ENCODE results near the gene ZFPM1. TPM values are rescaled to one million over a fixed set of nuclear protein-coding genes. Genes with fewer than 3 reads are reported as not detected.

Gene ZFPM1
- total RNA-seq, 1 donor from 2014 or later = 19.3 TPM

- Mint-ChIP-seq H3K27ac (no peak overlapping the region), H3K9me3 (no peaks in the 10 kb centered on the region), H3K4me1 (no peaks in the 10 kb centered on the region), H3K27me3 (peaks cover 10% of the 10 kb centered on the region), H3K36me3 (ENCODE audit: low read depth) (no peaks in the 10 kb centered on the region), H3K4me3 (no peak overlapping the region)
- DNase-seq = no peak
- intact Hi-C loops (cut with micrococcal nuclease) = no loop called here
Measured at GRCh38 chr16:88423448-88423850, 29.6 kb upstream of the ZFPM1 start.

DNA sequence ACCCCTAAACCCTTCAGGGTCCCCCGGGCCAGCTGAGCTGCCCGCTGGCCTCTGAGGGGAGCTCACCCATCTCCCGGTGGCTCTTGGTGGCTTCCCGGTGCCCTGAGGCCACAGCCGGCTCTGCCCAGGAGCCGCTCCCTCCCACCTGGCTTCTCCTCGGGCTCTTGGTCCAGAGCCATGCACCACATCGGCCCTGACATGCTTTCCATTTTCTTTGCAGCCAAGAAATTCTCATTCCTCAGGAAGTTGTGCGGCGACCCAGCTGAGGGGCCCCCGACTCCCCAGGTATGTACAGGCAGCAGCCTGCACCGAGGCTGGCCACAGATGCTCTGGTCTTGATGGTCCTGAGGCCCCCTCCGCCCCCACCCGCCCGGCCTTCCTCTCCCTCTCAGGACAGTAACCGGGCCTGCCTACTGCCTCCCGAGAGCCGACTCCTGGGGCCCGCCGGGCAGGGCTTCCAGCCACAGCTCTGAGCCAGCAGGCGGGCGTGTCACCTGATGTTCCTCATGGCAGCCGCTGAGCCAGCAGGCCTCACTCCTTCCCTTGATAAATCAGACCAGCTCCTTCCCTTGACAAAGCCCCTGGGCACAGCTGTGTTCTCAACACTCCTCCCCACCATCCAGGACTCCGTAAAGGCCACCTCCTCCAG is 28.4 kb upstream of the ZFPM1 start:
- peaks cover 11% of the 10 kb centered on the region for H3K27me3 Mint-ChIP-seq
- DNase-seq = no peak

GRCh38 chr16:88426018-88426417 is 27.1 kb upstream of the ZFPM1 start:
- H3K27ac Mint-ChIP-seq = no peak overlapping the region
- no peaks in the 10 kb centered on the region for H3K9me3 Mint-ChIP-seq
- intact Hi-C loops (cut with micrococcal nuclease) = no loop called here

More for the DNA sequence above, 28.4 kb upstream of the ZFPM1 start:
- Mint-ChIP-seq H3K4me3 (no peak overlapping the region), H3K27ac (no peak overlapping the region), H3K4me1 (no peaks in the 10 kb centered on the region), H3K9me3 (no peaks in the 10 kb centered on the region), H3K36me3 (ENCODE audit: low read depth) (no peaks in the 10 kb centered on the region)
- intact Hi-C loops (cut with micrococcal nuclease) = no loop called here

GRCh38 chr16:88427376-88427775 is 25.7 kb upstream of the ZFPM1 start:
- Mint-ChIP-seq H3K36me3 (ENCODE audit: low read depth) (no peaks in the 10 kb centered on the region), H3K4me3 (no peak overlapping the region), H3K27ac (no peak overlapping the region), H3K4me1 (peaks cover 2% of the 10 kb centered on the region), H3K9me3 (no peaks in the 10 kb centered on the region), H3K27me3 (peaks cover 20% of the 10 kb centered on the region)
- no peak for DNase-seq
- intact Hi-C loops (cut with micrococcal nuclease) = no loop called here

More at GRCh38 chr16:88426018-88426417, 27.1 kb upstream of the ZFPM1 start:
- no peak overlapping the region for H3K4me3 Mint-ChIP-seq
- H3K36me3 Mint-ChIP-seq (ENCODE audit: low read depth) = no peaks in the 10 kb centered on the region
- H3K4me1 Mint-ChIP-seq = no peaks in the 10 kb centered on the region
- DNase-seq = no peak
- peaks cover 13% of the 10 kb centered on the region for H3K27me3 Mint-ChIP-seq

GRCh38 chr16:88428156-88428555 is 24.9 kb upstream of the ZFPM1 start:
- H3K36me3 Mint-ChIP-seq (ENCODE audit: low read depth) = no peaks in the 10 kb centered on the region
- DNase-seq = no peak
- H3K27me3 Mint-ChIP-seq = peaks cover 20% of the 10 kb centered on the region
- no peak overlapping the region for H3K4me3 Mint-ChIP-seq
- H3K27ac Mint-ChIP-seq = no peak overlapping the region
- H3K9me3 Mint-ChIP-seq = no peaks in the 10 kb centered on the region
- H3K4me1 Mint-ChIP-seq = peaks cover 2% of the 10 kb centered on the region
- intact Hi-C loops (cut with micrococcal nuclease) = no loop called here

- H3K27me3 Mint-ChIP-seq = peaks cover 20% of the 10 kb centered on the region
- DNase-seq = no peak
- no peak overlapping the region for H3K27ac Mint-ChIP-seq
- no peak overlapping the region for H3K4me3 Mint-ChIP-seq
- H3K36me3 Mint-ChIP-seq (ENCODE audit: low read depth) = no peaks in the 10 kb centered on the region
- intact Hi-C loops (cut with micrococcal nuclease) = no loop called here
- H3K4me1 Mint-ChIP-seq = peaks cover 2% of the 10 kb centered on the region
- H3K9me3 Mint-ChIP-seq = no peaks in the 10 kb centered on the region
Measured at GRCh38 chr16:88428616-88429386, 24.3 kb upstream of the ZFPM1 start.

- no peaks in the 10 kb centered on the region for H3K9me3 Mint-ChIP-seq
- intact Hi-C loops (cut with micrococcal nuclease) = loop anchor here (10.0 kb wide), 1 partner anchor 655 kb away; no protein-coding TSS in a partner anchor
- peak overlapping the region; percentile 25 for H3K27ac Mint-ChIP-seq
- DNase-seq = no peak
- H3K27me3 Mint-ChIP-seq = peaks cover 15% of the 10 kb centered on the region
- peak overlapping the region; percentile 68 for H3K4me3 Mint-ChIP-seq
- H3K36me3 Mint-ChIP-seq (ENCODE audit: low read depth) = no peaks in the 10 kb centered on the region
- peaks cover 2% of the 10 kb centered on the region for H3K4me1 Mint-ChIP-seq
Measured at GRCh38 chr16:88429387-88430184, 23.5 kb upstream of the ZFPM1 start.

- no peak for DNase-seq
- Mint-ChIP-seq H3K4me1 (peaks cover 2% of the 10 kb centered on the region), H3K27ac (no peak overlapping the region), H3K36me3 (ENCODE audit: low read depth) (no peaks in the 10 kb centered on the region), H3K27me3 (peaks cover 12% of the 10 kb centered on the region), H3K9me3 (no peaks in the 10 kb centered on the region), H3K4me3 (peak overlapping the region; percentile 68)
- intact Hi-C loops (cut with micrococcal nuclease) = loop anchor here (10.0 kb wide), 1 partner anchor 655 kb away; no protein-coding TSS in a partner anchor
Measured at GRCh38 chr16:88430185-88430523, 22.9 kb upstream of the ZFPM1 start.

- Mint-ChIP-seq H3K4me1 (peaks cover 2% of the 10 kb centered on the region), H3K36me3 (ENCODE audit: low read depth) (no peaks in the 10 kb centered on the region), H3K27ac (no peak overlapping the region), H3K4me3 (peak overlapping the region; percentile 68), H3K9me3 (no peaks in the 10 kb centered on the region), H3K27me3 (peaks cover 10% of the 10 kb centered on the region)
- peak; percentile 82 for DNase-seq
- intact Hi-C loops (cut with micrococcal nuclease) = loop anchor here (10.0 kb wide), 1 partner anchor 656 kb away; no protein-coding TSS in a partner anchor
Measured at GRCh38 chr16:88430524-88431446, 22.3 kb upstream of the ZFPM1 start.

DNA sequence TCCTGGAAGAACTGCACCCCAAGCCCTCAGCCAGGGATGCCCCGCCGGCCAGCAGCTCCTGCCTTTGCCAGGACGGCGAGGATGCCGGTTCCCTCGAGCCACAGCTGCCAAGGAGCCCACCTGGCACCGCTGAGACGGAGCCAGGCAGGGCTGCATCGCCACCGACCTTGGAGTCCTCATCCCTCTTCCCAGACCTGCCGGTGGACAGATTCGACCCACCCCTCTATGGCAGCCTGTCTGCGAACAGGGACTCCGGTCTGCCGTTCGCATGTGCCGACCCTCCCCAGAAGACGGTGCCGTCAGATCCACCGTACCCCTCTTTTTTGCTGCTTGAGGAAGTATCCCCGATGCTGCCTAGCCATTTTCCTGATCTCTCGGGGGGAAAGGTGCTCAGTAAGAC is 21.4 kb upstream of the ZFPM1 start:
- H3K36me3 Mint-ChIP-seq (ENCODE audit: low read depth) = no peaks in the 10 kb centered on the region
- intact Hi-C loops (cut with micrococcal nuclease) = loop anchor here (10.0 kb wide), 1 partner anchor 657 kb away; no protein-coding TSS in a partner anchor

DNA sequence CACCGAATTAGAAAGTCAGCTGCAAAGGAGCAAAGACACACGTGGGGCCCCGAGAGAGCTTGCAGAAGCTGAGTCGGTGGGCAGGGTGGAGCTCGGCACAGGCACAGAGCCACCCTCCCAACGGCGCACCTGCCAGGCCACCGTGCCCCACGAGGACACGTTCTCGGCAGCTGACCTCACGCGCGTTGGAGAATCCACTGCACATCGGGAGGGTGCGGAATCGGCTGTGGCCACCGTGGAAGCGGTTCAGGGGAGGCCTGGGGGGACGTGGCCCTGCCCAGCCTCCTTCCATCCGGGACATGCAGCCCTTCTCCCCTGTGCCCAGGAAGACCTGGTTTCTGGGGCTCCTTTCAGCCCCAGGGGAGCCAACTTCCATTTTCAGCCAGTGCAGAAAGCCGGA is 20.9 kb upstream of the ZFPM1 start:
- Mint-ChIP-seq H3K27me3 (peaks cover 10% of the 10 kb centered on the region), H3K9me3 (no peaks in the 10 kb centered on the region), H3K27ac (no peak overlapping the region), H3K4me3 (no peak overlapping the region), H3K4me1 (peaks cover 2% of the 10 kb centered on the region), H3K36me3 (ENCODE audit: low read depth) (no peaks in the 10 kb centered on the region)
- intact Hi-C loops (cut with micrococcal nuclease) = loop anchor here (10.0 kb wide), 1 partner anchor 657 kb away; no protein-coding TSS in a partner anchor
- no peak for DNase-seq

More for the DNA sequence above, 21.4 kb upstream of the ZFPM1 start:
- Mint-ChIP-seq H3K4me1 (peaks cover 2% of the 10 kb centered on the region), H3K9me3 (no peaks in the 10 kb centered on the region), H3K27ac (peak overlapping the region; percentile 20), H3K27me3 (peaks cover 10% of the 10 kb centered on the region), H3K4me3 (peak overlapping the region; percentile 17)
- no peak for DNase-seq

DNA sequence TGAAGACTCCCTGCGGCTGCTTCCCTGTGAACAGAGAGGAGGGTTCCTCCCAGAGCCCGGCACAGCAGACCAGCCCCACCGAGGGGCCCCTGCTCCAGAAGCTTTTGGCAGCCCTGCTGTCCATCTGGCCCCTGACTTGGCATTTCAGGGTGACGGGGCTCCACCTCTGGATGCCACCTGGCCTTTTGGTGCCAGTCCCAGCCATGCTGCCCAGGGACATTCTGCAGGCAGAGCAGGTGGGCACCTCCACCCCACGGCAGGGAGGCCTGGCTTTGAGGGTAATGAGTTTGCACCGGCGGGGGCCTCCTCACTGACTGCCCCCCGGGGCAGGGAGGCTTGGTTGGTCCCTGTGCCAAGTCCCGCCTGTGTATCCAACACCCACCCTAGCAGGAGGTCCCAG is 20.3 kb upstream of the ZFPM1 start:
- Mint-ChIP-seq H3K4me1 (peaks cover 2% of the 10 kb centered on the region), H3K9me3 (no peaks in the 10 kb centered on the region), H3K27me3 (peaks cover 10% of the 10 kb centered on the region), H3K36me3 (ENCODE audit: low read depth) (no peaks in the 10 kb centered on the region), H3K27ac (no peak overlapping the region), H3K4me3 (no peak overlapping the region)
- intact Hi-C loops (cut with micrococcal nuclease) = loop anchor here (10.0 kb wide), 1 partner anchor 658 kb away; no protein-coding TSS in a partner anchor
- DNase-seq = no peak
